Neural cell (in vitro differentiated cells): ENCODE data around the gene ANKRD49.

ENCODE experiments used
- TAF1 ChIP-seq: IDR thresholded peaks from 2 replicates; pipeline ENCODE4 v1.6.1; 2012; ENCODE audit warnings: low read depth
- TF ChIP-seq, protein P1 (sequence below): fragments of 450-650 bp; IDR thresholded peaks from 2 replicates; pipeline ENCODE4 v1.5.1; 2014; ENCODE audit warnings: antibody characterized with exemption, mild to moderate bottlenecking, moderate library complexity; ENCODE audit not compliant: poor library complexity, severe bottlenecking

DNA sequence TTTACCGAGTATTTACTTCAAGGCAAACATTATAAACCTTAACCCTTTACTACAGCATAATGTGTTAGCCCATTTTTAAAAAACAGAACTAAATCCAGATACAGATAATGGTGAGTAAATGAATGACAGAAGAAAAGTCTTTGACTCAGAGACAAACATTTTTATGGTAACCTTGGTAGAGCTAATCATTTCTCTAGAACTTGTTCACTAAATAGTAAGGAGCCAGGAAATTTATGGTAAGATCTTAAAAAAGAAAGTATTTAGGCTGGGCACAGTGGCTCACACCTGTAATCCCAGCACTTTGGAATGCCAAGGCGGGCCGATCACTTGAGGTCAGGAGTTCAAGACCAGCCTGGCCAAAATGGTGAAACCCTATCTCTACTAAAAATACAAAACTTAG, 38.4 kb downstream of the ANKRD49 start:
- no peak for TF ChIP-seq TAF1
- TF ChIP-seq, protein P1, sequence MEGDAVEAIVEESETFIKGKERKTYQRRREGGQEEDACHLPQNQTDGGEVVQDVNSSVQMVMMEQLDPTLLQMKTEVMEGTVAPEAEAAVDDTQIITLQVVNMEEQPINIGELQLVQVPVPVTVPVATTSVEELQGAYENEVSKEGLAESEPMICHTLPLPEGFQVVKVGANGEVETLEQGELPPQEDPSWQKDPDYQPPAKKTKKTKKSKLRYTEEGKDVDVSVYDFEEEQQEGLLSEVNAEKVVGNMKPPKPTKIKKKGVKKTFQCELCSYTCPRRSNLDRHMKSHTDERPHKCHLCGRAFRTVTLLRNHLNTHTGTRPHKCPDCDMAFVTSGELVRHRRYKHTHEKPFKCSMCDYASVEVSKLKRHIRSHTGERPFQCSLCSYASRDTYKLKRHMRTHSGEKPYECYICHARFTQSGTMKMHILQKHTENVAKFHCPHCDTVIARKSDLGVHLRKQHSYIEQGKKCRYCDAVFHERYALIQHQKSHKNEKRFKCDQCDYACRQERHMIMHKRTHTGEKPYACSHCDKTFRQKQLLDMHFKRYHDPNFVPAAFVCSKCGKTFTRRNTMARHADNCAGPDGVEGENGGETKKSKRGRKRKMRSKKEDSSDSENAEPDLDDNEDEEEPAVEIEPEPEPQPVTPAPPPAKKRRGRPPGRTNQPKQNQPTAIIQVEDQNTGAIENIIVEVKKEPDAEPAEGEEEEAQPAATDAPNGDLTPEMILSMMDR, result no peak
